B cell (primary cell): ENCODE measurements around the gene CACNA1D. TPM values are rescaled to one million over a fixed set of nuclear protein-coding genes. Genes with fewer than 3 reads are reported as not detected.

Experiments
- ATAC-seq: fragments of 200-7000 bp; cut with Tn5 transposase; one replicate; pipeline ENCODE4 v1.10.0; 2021; ENCODE audit warnings: low read depth, mild to moderate bottlenecking, moderate number of reproducible peaks, moderate library complexity
- CTCF ChIA-PET: fragments of 350-600 bp; sonication (Branson Sonifier 250); formaldehyde crosslinking; loops from one replicate; lab custom pipeline; 2021; ENCODE audit warnings: antibody characterized with exemption, inconsistent platforms; lab: Charles Lee
- POLR2A ChIA-PET: fragments of 350-600 bp; sonication (Branson Sonifier 250); formaldehyde crosslinking; loops from one replicate; lab custom pipeline; 2021; ENCODE audit warnings: antibody characterized with exemption; lab: Charles Lee
- DNase-seq: peaks from one replicate; pipeline ENCODE4 v3.0.0; 2013
- H2AFZ ChIP-seq: 2 replicates; pipeline ENCODE4 v1.6.1; 2012; ENCODE audit warnings: mild to moderate bottlenecking, low read depth, low read length; ENCODE audit not compliant: insufficient read depth, poor library complexity, severe bottlenecking
- H3K27ac ChIP-seq, 2 donors: 1 replicate in 1 of 2; 2 replicates in 1 of 2; pipeline ENCODE4 v1.5.1; 2012 to 2013; ENCODE audit warnings: low read length in 2 of 2, mild to moderate bottlenecking in 2 of 2, moderate library complexity in 1 of 2
- H3K27me3 ChIP-seq, 4 experiments: fragments of 200-600 bp in 1 of 4; sonication (generic) in 1 of 4; replicated peaks in 1 of 4; 1 replicate in 2 of 4; 2 replicates in 2 of 4; pipeline versions ENCODE4 v1.6.1 to v1.7.0; 2013 to 2016; ENCODE audit warnings: low read length in 3 of 4, mild to moderate bottlenecking in 2 of 4, mixed read lengths in 1 of 4, moderate library complexity in 1 of 4; ENCODE audit not compliant: insufficient read depth in 4 of 4, control insufficient read depth in 3 of 4; ENCODE audit errors: control extremely low read depth in 1 of 4
- H3K36me3 ChIP-seq, 2 experiments: replicated peaks in 1 of 2; 1 replicate in 1 of 2; 2 replicates in 1 of 2; pipeline versions ENCODE4 v1.6.1 to v1.7.1; 2013; ENCODE audit warnings: low read length in 1 of 2; ENCODE audit not compliant: insufficient read depth in 2 of 2, control insufficient read depth in 1 of 2; ENCODE audit errors: control extremely low read depth in 1 of 2, extremely low read depth in 1 of 2
- H3K4me1 ChIP-seq, 2 donors: fragments of 200-600 bp in 1 of 2; sonication (generic) in 1 of 2; 1 replicate in 1 of 2; 2 replicates in 1 of 2; pipeline versions ENCODE4 v1.5.1 to v1.6.1; 2013 to 2017; ENCODE audit warnings: low read length in 2 of 2; ENCODE audit not compliant: control insufficient read depth in 2 of 2, insufficient read depth in 2 of 2
- H3K4me2 ChIP-seq: replicated peaks from 2 replicates; pipeline ENCODE3; 2012; ENCODE audit warnings: mild to moderate bottlenecking, low read depth, low read length; ENCODE audit not compliant: poor library complexity, severe bottlenecking
- H3K4me3 ChIP-seq, 5 experiments: fragments of 200-600 bp in 1 of 5; sonication (generic) in 1 of 5; 1 replicate in 3 of 5; 2 replicates in 2 of 5; pipeline versions ENCODE4 v1.5.1 to v1.7.0; 2011 to 2016; ENCODE audit warnings: low read length in 4 of 5, mild to moderate bottlenecking in 4 of 5, low read depth in 2 of 5, control low read depth in 1 of 5, moderate library complexity in 1 of 5; ENCODE audit not compliant: insufficient read depth in 1 of 5; ENCODE audit errors: control extremely low read depth in 1 of 5, extremely low read depth in 1 of 5
- H3K79me2 ChIP-seq: fragments of 200-600 bp; sonication (generic); one replicate; pipeline ENCODE4 v1.6.0; 2016; ENCODE audit warnings: low read length; ENCODE audit not compliant: control insufficient read depth, insufficient read depth
- H3K9ac ChIP-seq: fragments of 200-600 bp; sonication (generic); 2 replicates; pipeline ENCODE4 v1.6.1; 2017; ENCODE audit warnings: mild to moderate bottlenecking, low read length, moderate library complexity
- H3K9me3 ChIP-seq, 3 donors: one replicate each; pipeline versions ENCODE4 v1.6.1 to v1.7.1; 2013; ENCODE audit warnings: low read length in 2 of 3; ENCODE audit not compliant: control insufficient read depth in 2 of 3, insufficient read depth in 1 of 3; ENCODE audit errors: control extremely low read depth in 1 of 3
- H4K20me1 ChIP-seq: 2 replicates; pipeline ENCODE4 v1.6.0; 2012; ENCODE audit warnings: mild to moderate bottlenecking, low read length; ENCODE audit not compliant: insufficient read depth, control insufficient read depth, poor library complexity, severe bottlenecking
- H3K27ac Mint-ChIP-seq: one replicate; pipeline ENCODE4 v1.8.0; 2021; ENCODE audit warnings: mixed read lengths
- H3K27me3 Mint-ChIP-seq: one replicate; pipeline ENCODE4 v1.8.0; 2021; ENCODE audit warnings: mixed read lengths
- H3K4me1 Mint-ChIP-seq: one replicate; pipeline ENCODE4 v1.8.0; 2021; ENCODE audit warnings: mixed read lengths
- H3K4me3 Mint-ChIP-seq: one replicate; pipeline ENCODE4 v1.8.0; 2021; ENCODE audit warnings: mixed read lengths
- H3K9me3 Mint-ChIP-seq: one replicate; pipeline ENCODE4 v1.8.0; 2022; ENCODE audit warnings: mixed read lengths; ENCODE audit not compliant: insufficient read depth
- CTCF ChIP-seq: fragments of 200-600 bp; IDR thresholded peaks from one replicate; pipeline ENCODE4 v1.8.0; 2022; ENCODE audit warnings: antibody characterized with exemption, mild to moderate bottlenecking
- EZH2 ChIP-seq: IDR thresholded peaks from 2 replicates; pipeline ENCODE4 v1.6.1; 2012; ENCODE audit warnings: borderline replicate concordance, low read depth, mild to moderate bottlenecking, moderate library complexity, low read length; ENCODE audit not compliant: insufficient read depth, poor library complexity, severe bottlenecking
- WGBS: methylation state at CpG from one replicate; pipeline ENCODE4 v1.1.5; 2013; ENCODE audit warnings: missing lambda C conversion rate; ENCODE audit not compliant: insufficient coverage; 5-methylcytosine and 5-hydroxymethylcytosine counted together
- intact Hi-C: fragments of 100-400 bp; cut with micrococcal nuclease; formaldehyde crosslinking; loops from one replicate; pipeline ENCODE4 v1.10.0; 2022
- polyA plus RNA-seq: library from polyadenylated mRNA; depleted of rRNA; stranded (reverse); fragments of >200 nt; gene quantifications from 2 replicates; pipeline ENCODE4 v1.2.3, GENCODE V29; 2012
- total RNA-seq, 2 donors: library from RNA; stranded (reverse); fragments of 120-200 nt in 1 of 2; gene quantifications; 1 replicate in 1 of 2; 2 replicates in 1 of 2; pipeline versions ENCODE4 v1.2.3 to v1.2.4, GENCODE V29; 2013 to 2022

Gene CACNA1D
- total and polyA plus RNA-seq, 2 donors (not counting 1 experiment from before 2014, with no cell fraction given) = 0.06 to 0.07 TPM

- Histone ChIP-seq H3K4me3 (no peak overlapping the region), H3K4me2 (no peak overlapping the region), H4K20me1 (no peaks in the 10 kb centered on the region), H3K27ac (no peak overlapping the region), H3K27me3 (no peaks in the 10 kb centered on the region), H3K9ac (no peak overlapping the region), H3K36me3 (peaks cover 11 to 14% of the 10 kb centered on the region in 2 experiments), H3K4me1 (peaks cover 12 to 21% of the 10 kb centered on the region in 2 donors), H3K79me2 (no peaks in the 10 kb centered on the region), H3K9me3 (no peaks in the 10 kb centered on the region), H2AFZ (no peak overlapping the region)
- no peak for ATAC-seq
- no peaks in the 10 kb centered on the region for H3K27me3 Mint-ChIP-seq
- POLR2A ChIA-PET = interaction anchor here (0.5 kb wide), 1 partner anchor 37 kb away, joined by 3 read pairs; no protein-coding TSS in a partner anchor
- intact Hi-C loops = no loop called here
- CTCF ChIA-PET = no interaction called here
- H3K9me3 Mint-ChIP-seq = no peaks in the 10 kb centered on the region
- no peak for DNase-seq
- H3K4me1 Mint-ChIP-seq = peaks cover 42% of the 10 kb centered on the region
- 95% methylated on average over 4 of the region's 6 CpGs for WGBS
- H3K4me3 Mint-ChIP-seq = no peak overlapping the region
- no peak for TF ChIP-seq CTCF
- no peak for TF ChIP-seq EZH2
- no peak overlapping the region for H3K27ac Mint-ChIP-seq
Measured at GRCh38 chr3:53859178-53859577, 364.8 kb downstream of the CACNA1D start.

- intact Hi-C loops = no loop called here
- WGBS = 80% methylated on average over 1 of the region's 4 CpGs
- CTCF ChIA-PET = no interaction called here
Measured at GRCh38 chr3:53860196-53860595, 365.8 kb downstream of the CACNA1D start.

More at GRCh38 chr3:53860196-53860595, 365.8 kb downstream of the CACNA1D start:
- H3K79me2 ChIP-seq = no peaks in the 10 kb centered on the region
- TF ChIP-seq EZH2 (no peak), CTCF (no peak)
- POLR2A ChIA-PET = no interaction called here
- no peak overlapping the region for H3K9ac ChIP-seq
- no peaks in the 10 kb centered on the region for H4K20me1 ChIP-seq
- ATAC-seq = no peak
- Mint-ChIP-seq H3K4me1 (peaks cover 49% of the 10 kb centered on the region), H3K9me3 (no peaks in the 10 kb centered on the region), H3K27ac (no peak overlapping the region), H3K4me3 (no peak overlapping the region), H3K27me3 (no peaks in the 10 kb centered on the region)
- H2AFZ ChIP-seq = no peak overlapping the region
- DNase-seq = no peak
- H3K4me2 ChIP-seq = no peak overlapping the region
- peaks cover 11 to 22% of the 10 kb centered on the region in 2 experiments for H3K36me3 ChIP-seq
- H3K27me3 ChIP-seq = no peaks in the 10 kb centered on the region
- peaks cover 12 to 21% of the 10 kb centered on the region in 2 donors for H3K4me1 ChIP-seq
- H3K9me3 ChIP-seq = no peaks in the 10 kb centered on the region
- no peak overlapping the region for H3K27ac ChIP-seq
- no peak overlapping the region for H3K4me3 ChIP-seq
